GM19455 (cell line): ENCODE data around the gene CNGA1.
"Not testable (repeated sequence)": the region's sequence is repeated elsewhere in the genome, so short reads cannot be mapped to it uniquely, and the experiment has no call there.

Experiments
- ATAC-seq: cut with Tn5 transposase; IDR thresholded peaks from one replicate; pipeline ENCODE4 v1.9.1; 2021; ENCODE audit not compliant: unreplicated experiment

Gene CNGA1

GRCh38 chr4:48031802-48032525 lies 15.5 kb upstream of the CNGA1 start:
- no peak for ATAC-seq

- ATAC-seq, result no peak
Measured at GRCh38 chr4:48030470-48030869, 14.0 kb upstream of the CNGA1 start.

GRCh38 chr4:48028696-48029095 lies 12.2 kb upstream of the CNGA1 start:
- peak; percentile 60 for ATAC-seq

- ATAC-seq, result peak; percentile 77
Measured at GRCh38 chr4:48027653-48028052, 11.2 kb upstream of the CNGA1 start.

GRCh38 chr4:48025005-48025404 lies 8.5 kb upstream of the CNGA1 start:
- ATAC-seq, result no peak

GRCh38 chr4:48024522-48024921 lies 8.0 kb upstream of the CNGA1 start:
- ATAC-seq, result no peak

- ATAC-seq, result no peak
Measured at GRCh38 chr4:48022192-48022799, 5.8 kb upstream of the CNGA1 start.

GRCh38 chr4:48021100-48021499 lies 4.6 kb upstream of the CNGA1 start:
- no peak for ATAC-seq

- ATAC-seq, result no peak
Measured at GRCh38 chr4:48018112-48018511, 1.6 kb upstream of the CNGA1 start.

- ATAC-seq, result no peak
Measured at GRCh38 chr4:48017108-48017571, 659 bp upstream of the CNGA1 start.

GRCh38 chr4:48015678-48016077 lies 803 bp downstream of the CNGA1 start:
- ATAC-seq, result no peak

GRCh38 chr4:48015216-48015615 lies 1.3 kb downstream of the CNGA1 start:
- no peak for ATAC-seq

- ATAC-seq, result no peak
Measured at GRCh38 chr4:48012824-48013223, 3.7 kb downstream of the CNGA1 start.

- no peak for ATAC-seq
Measured at GRCh38 chr4:48011722-48012121, 4.8 kb downstream of the CNGA1 start.

- not testable (repeated sequence) for ATAC-seq
Measured at GRCh38 chr4:48010906-48011305, 5.6 kb downstream of the CNGA1 start.

- ATAC-seq, result no peak
Measured at GRCh38 chr4:48008021-48008596, 8.4 kb downstream of the CNGA1 start.

- no peak for ATAC-seq
Measured at GRCh38 chr4:48005781-48006180, 10.7 kb downstream of the CNGA1 start.

- ATAC-seq, result not testable (repeated sequence)
Measured at GRCh38 chr4:48003568-48003967, 12.9 kb downstream of the CNGA1 start.

GRCh38 chr4:48002267-48002666 lies 14.2 kb downstream of the CNGA1 start:
- ATAC-seq, result no peak

GRCh38 chr4:47996021-47996420 lies 20.5 kb downstream of the CNGA1 start:
- no peak for ATAC-seq

GRCh38 chr4:47992475-47992874 lies 24.0 kb downstream of the CNGA1 start:
- ATAC-seq, result not testable (repeated sequence)

GRCh38 chr4:47990145-47990544 lies 26.3 kb downstream of the CNGA1 start:
- ATAC-seq, result no peak
